Cortex of kidney (tissue), 1 donor: ENCODE measurements around the gene FBXO30.

Experiments used
- DNase-seq: peaks from one replicate; lab custom pipeline; 2025; lab: John Stamatoyannopoulos, UW

FBXO30 gene

GRCh38 chr6:145819994-145820393, 5.4 kb upstream of the FBXO30 start:
- DNase-seq = no peak

DNA sequence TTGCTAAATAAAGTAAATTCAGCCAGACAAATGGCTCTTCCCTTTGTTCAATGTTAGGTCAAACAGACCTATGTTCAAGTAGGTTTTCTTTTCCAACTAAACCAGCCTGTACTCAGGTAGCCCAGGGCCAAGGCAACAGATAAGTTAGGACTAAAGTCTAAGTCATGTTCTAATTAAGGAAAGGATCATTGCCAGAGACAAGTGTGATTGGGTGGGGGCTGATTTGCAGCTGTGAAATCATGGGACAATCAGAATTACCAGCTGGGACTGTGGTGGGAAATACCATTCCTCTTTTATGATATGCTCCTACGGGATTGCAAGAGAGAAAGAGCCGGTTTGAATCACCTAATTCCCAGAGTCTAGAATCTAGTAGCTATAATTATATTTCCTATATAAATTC, 4.2 kb upstream of the FBXO30 start:
- no peak for DNase-seq

DNA sequence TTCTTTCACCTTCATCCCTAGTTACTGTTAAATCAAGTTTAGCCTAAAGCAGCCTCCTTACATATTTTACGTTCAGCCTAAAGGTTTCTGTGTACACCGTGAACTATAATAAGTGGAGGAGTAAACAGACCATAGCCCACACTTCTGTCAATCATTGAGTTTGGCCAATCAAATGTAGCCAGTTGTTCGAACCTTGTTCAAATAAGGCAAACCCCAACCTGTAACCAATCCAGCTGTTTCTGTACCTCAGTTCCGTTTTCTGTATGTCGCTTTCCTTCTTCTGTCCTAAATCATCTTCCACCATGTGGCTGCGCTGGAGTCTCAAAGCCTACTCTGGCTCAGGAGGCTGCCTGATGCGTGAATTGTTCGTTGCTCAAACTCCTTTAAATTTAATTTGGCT, 1.8 kb upstream of the FBXO30 start:
- DNase-seq = no peak

DNA sequence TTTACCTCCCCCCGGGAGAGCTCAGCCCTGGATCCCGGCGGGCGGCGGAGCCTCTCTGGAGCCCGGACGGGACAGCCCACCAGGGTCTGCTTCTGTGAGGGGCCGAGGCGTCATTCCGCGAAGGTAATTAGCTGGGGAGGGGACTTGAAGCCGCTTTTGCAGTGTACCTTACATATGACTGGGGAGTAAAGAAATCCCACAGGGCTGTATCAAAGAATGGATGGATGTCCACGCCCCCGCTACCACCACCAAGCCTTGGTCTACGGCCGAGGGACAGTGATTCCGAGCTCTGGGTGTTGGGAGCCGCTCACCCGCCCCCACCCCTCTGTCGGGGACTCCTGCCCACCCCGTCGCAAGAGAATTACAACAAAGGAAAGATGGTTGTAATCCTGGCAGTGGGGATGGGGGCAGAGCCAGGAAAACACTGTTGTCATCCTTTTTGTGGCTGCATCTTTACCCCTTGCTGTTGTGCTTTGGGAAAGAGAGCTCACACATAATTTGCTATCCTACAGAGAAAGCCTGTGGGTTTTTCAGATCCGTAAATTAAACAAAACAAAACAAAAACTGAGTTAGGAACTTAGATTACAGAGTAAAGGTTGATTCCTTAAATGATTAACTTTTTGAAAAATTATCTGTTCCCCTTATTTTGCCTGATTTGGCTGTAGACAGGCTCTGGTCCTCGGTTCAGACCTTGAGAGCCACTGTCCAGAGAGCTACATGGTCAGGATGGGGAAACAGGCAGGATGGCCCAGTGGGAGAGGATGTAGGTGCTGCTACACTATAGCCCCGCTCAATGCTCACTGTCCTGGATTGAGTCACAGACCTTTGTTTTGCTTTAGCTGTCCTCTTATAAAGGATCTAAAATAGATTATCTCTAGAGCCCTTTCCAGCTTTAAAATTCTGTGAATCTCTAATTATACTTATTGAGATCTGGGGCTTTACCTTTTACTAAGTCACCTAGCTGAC, 997 bp upstream of the FBXO30 start:
- no peak for DNase-seq

DNA sequence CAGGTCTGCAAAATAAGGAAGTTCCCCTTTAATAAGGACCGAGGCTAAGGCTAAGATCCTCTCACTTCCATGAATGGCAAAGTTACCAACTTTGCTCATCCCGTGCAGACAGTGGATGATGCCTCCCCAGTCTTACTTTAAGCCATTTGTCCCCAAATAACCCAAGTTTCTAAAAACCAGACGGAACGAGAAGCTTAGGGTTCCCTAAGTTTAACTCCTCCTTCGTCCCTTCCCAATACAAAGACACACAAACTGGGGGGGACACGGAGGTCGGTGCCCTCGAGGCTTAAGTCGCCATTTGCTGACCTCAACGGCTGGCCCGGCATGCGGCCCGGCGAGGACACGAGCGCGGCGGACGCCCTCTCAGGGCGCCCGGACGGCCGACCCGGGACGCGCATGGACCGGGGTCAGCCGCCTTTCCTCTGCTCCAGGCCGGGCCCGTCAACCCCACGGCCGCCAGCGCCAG, 527 bp downstream of the FBXO30 start:
- DNase-seq = no peak

DNA sequence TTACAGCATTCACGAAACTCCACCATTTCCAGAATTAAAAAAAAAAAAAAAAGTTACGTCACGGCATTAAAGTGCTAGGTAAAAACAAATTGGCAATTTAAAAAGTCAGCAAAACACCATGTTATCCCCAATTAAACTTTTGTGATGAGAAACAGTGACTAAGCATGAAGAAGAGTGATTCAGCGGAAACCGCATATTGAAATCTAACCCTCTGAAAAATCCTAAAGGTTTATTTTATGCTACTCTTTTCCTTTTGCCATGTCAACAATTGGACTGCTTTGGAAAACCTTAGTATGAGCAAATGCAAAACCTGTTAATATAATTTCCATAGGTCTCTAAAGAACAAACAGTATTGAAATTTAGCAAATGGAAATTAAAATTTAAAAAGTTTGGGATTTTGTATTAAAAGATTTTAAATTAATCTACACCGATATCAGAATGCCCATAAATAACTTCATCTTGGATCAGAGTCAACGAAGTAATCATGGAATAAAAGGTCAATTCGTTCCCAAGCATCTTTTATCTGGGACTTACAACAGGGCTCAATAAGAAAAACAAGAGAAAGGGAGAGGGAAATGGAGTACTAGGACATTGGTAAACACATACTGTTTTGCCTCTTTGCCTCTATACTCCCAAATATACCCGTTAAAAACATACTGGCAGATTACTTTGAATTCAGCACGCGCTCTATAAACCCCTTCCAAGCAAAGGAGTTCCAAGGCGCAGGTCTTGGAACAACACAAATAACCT, 1.1 kb downstream of the FBXO30 start:
- DNase-seq = no peak

GRCh38 chr6:145811741-145812140, 2.9 kb downstream of the FBXO30 start:
- no peak for DNase-seq

DNA sequence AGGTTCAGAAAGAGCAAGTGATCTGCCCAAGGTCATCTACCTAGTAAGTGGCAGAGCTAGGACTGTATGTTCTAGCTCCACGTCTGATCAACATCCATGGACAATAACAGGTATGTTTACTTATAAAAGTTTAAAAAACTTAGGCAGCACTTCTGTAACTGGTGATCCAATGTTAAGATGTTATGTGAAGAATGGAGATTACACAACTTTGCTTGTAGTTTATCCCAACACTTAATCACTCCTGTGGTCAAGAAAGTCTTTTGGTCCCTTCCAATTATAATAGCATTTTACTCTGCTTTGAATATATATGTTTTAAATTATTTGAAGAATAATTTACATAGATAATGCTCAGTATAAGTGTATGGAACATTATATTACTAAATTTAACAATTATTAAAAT, 4.8 kb downstream of the FBXO30 start:
- DNase-seq = no peak

DNA sequence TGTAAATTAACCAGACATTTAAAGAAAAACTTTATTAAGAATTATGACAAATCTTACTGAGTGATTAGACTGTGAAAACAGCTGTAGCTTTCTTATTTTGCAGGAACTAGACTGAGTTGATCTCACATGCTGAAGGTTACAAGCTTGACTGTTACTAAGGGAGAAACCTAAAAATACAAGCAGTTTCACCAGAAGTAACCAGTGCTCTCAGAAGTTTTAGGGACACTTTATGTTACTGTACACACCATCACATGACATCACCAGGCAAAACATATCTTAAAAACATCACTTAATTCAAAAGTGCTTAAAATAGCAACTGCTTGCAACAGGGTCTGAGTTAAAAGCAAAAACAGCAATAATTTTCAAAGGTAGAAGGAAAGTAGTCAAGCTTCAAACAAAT, 5.4 kb downstream of the FBXO30 start:
- DNase-seq = no peak

GRCh38 chr6:145808239-145808638, 6.4 kb downstream of the FBXO30 start:
- DNase-seq = no peak

- DNase-seq = no peak
Measured at GRCh38 chr6:145802141-145802540, 12.5 kb downstream of the FBXO30 start.

DNA sequence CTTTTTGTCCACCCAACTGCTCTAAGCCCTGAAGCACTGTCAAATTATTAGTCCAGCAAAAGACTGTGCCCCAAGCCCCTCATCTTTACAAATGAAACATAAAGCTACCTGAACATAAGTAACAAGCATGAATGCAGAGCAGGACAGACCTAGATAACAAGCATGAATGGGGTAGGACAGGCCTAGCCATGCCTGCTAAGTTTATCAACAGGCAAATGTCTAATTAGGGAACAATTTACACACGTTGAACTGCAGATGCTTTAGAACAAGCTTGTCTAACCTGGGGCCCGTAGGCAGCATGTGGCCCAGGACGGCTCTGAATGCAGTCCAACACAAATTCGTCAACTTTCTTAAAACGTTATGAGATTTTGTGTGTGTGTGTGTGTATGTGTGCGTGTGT, 13.6 kb downstream of the FBXO30 start:
- DNase-seq = no peak

GRCh38 chr6:145798530-145798929, 16.1 kb downstream of the FBXO30 start:
- no peak for DNase-seq

GRCh38 chr6:145789443-145789842, 25.2 kb downstream of the FBXO30 start:
- no peak for DNase-seq

- no peak for DNase-seq
Measured at GRCh38 chr6:145787688-145788087, 26.9 kb downstream of the FBXO30 start.

DNA sequence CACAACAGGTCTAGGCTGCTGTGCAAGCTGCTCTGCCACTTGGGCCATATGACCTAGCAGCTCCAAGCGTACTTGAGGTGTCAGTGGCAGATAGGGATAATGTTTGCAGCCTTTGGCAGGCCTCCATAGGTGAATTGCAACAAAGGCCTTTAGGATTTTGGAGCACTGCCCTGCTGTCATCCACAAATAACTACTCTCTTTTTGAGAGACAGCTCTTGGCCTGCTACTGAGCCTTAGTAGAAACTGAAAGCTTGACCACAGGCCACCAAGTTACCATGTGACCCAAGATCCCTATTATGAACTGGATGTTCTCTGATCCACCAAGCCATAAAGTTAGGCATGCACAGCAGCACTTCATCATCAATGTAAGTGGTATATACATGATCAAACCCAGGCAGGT, 29.9 kb downstream of the FBXO30 start:
- no peak for DNase-seq

DNA sequence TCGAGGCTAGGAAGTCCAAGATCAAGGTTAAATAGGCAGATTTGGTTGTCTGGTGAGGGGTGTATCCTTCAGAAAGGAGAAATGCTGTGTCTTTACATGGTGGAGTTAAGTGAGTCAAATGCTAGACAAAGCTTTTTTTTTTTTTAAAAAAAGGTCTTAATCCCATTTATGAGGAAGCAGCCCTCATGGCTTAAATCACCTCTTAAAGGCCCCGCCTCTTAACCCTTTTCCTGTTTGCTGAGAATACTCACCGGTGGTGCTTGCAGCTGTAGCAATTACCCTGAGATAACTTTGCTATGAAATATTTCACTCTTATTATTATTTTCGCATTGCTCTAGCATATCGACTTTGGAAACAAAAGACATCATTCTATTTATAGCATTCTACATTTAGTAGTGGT, 30.8 kb downstream of the FBXO30 start:
- no peak for DNase-seq

- DNase-seq = no peak
Measured at GRCh38 chr6:145772846-145773245, 41.7 kb downstream of the FBXO30 start.

DNA sequence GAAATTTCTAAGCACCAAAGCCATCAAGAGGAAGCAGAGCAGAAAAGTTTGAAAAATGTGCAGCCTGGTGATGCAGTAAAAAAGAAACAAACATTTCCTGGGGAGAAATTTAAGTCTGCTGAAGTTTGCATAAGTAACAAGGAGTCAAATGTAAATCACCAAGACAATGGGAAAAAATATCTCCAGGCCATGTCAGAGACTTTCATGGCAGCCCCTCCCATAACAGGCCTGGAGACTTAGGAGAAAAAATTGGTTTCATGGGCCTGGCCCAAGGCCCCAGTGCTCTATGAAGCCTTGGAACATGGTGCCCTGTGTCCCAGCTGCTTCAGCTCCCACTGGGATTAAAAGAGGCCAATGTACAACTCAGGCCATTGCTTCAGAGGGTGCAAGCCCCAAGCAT, 49.1 kb downstream of the FBXO30 start:
- no peak for DNase-seq

DNA sequence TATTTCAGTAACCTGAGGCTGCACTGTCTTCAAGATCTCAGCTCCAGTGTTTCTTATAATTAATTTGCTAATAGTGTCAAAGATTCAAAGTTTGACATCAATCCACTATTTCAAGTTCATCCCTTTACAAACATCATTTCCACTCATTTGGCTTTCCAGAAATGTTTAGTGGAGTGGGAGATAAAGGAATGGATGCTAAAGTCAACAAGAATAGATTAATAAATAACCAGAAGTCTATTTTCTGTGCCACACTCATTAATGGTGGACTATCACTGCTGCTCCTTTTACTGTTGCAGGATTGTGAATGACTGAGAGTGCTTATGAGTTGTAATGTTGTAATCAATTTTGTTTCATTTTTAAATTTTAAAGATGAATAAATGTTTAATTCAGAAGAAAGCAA, 50.9 kb downstream of the FBXO30 start:
- DNase-seq = no peak

- DNase-seq = no peak
Measured at GRCh38 chr6:145761584-145761983, 53.0 kb downstream of the FBXO30 start.

- no peak for DNase-seq
Measured at GRCh38 chr6:145758113-145758512, 56.5 kb downstream of the FBXO30 start.

- no peak for DNase-seq
Measured at GRCh38 chr6:145756170-145756662, 58.4 kb downstream of the FBXO30 start.
